Activated naive CD8-positive, alpha-beta T cell (primary cell): Measurements from ENCODE around the gene HSPBP1.

Experiments
- H3K27ac Mint-ChIP-seq: one replicate; pipeline ENCODE4 v1.8.0; 2021; ENCODE audit warnings: mixed read lengths
- H3K27me3 Mint-ChIP-seq: one replicate; pipeline ENCODE4 v1.8.0; 2021; ENCODE audit warnings: mixed read lengths
- H3K36me3 Mint-ChIP-seq: one replicate; pipeline ENCODE4 v1.8.0; 2021; ENCODE audit warnings: mixed read lengths
- H3K4me1 Mint-ChIP-seq: one replicate; pipeline ENCODE4 v1.8.0; 2021; ENCODE audit warnings: low read depth, mixed read lengths
- H3K4me3 Mint-ChIP-seq: one replicate; pipeline ENCODE4 v1.8.0; 2021; ENCODE audit warnings: mild to moderate bottlenecking, mixed read lengths
- H3K9me3 Mint-ChIP-seq: one replicate; pipeline ENCODE4 v1.8.0; 2021; ENCODE audit warnings: low read depth, mixed read lengths

The HSPBP1 gene

DNA sequence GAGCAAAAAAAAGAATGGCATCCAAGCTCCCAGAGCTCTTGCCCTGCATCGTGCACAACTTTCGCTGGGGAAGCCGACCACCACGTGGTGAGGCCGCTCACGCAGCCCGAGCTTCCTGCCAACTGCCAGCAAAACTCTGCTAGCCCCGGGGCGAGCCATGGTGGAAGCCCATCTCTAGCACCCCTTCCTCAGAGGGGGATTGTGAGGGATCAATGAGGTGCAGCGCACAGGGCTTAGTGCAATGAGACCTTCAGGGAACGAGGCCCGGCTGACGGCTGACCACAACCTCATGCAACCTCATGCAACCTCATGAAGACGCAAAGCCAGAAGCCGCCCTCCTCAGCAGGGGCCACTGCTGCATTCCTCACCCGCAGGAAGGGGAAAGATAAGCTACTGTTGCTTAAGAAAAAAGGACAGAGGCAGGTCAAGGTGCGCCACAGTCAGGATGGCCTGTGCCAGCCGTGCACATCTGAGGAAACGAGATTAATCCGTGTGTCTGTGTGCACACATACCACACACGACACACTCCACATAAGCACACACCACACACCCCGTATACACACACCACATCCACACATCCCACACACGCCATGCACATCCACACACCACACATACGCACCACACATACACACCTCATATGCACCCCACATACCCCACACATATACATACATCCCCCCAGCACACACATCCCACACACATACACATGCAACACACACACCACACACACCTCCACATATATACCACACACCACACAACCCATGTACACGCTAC lies 9.6 kb downstream of the HSPBP1 start:
- Mint-ChIP-seq H3K27ac (no peak overlapping the region), H3K36me3 (peaks cover 12% of the 10 kb centered on the region), H3K4me1 (no peaks in the 10 kb centered on the region), H3K9me3 (no peaks in the 10 kb centered on the region), H3K27me3 (no peaks in the 10 kb centered on the region), H3K4me3 (no peak overlapping the region)

DNA sequence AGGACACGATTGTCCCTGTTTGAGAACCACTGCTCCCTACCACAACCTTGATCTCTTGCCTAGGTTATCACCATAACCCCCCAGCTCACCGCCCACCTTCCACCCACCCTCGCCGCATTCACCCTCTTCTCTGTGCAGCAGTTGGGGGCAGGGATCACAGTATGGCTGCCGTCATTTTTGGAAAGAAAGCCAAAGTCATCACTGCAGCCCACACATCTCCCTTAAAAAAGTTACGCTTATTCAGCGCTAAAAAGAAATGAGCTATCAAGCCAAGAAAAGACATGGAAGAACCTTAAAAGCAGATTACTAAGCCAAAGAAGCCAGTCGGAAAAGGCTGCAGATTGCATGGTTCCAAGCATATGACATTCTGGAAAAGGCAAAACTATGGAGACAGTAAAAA lies 10.6 kb downstream of the HSPBP1 start:
- Mint-ChIP-seq H3K27ac (no peak overlapping the region), H3K4me1 (no peaks in the 10 kb centered on the region), H3K27me3 (no peaks in the 10 kb centered on the region), H3K4me3 (no peak overlapping the region), H3K9me3 (no peaks in the 10 kb centered on the region), H3K36me3 (peaks cover 10% of the 10 kb centered on the region)

DNA sequence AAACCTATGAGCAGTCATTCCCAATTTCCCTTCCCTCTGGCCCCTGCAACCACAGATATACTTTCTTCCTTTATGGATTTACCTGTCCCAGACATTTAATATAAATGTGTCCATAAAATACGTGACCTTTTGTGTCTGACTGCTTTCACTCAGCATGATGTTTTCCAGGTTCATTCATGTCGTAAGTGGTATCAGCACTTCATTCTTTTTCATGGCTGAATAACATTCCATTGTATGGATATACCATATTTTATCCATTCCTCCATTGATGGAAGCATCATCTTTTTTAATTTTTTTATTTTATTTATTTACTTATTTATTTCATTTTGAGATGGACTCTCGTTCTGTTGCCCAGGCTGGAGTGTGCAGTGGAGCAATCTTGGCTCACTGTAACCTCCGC lies 13.1 kb downstream of the HSPBP1 start:
- no peak overlapping the region for H3K4me3 Mint-ChIP-seq
- no peak overlapping the region for H3K27ac Mint-ChIP-seq

DNA sequence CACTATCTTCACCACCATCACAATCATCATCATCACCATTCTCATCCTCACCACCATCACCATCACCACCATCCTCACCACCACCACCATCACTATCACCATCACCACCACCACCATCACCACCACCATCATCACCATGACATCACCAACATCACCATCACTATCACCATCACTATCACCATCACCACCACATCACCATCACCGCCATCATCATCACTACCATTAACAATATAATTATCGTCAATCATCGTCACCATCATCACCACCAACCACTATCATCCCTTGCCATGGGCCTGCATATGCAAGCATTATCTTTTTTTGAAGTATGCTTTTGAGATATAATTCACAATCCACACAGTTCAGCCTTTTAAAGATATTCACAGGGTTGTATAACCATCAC lies 13.5 kb downstream of the HSPBP1 start:
- no peaks in the 10 kb centered on the region for H3K4me1 Mint-ChIP-seq
- H3K27ac Mint-ChIP-seq: no peak overlapping the region
- no peaks in the 10 kb centered on the region for H3K27me3 Mint-ChIP-seq
- no peak overlapping the region for H3K4me3 Mint-ChIP-seq
- peaks cover 7% of the 10 kb centered on the region for H3K36me3 Mint-ChIP-seq
- H3K9me3 Mint-ChIP-seq: no peaks in the 10 kb centered on the region

More for the DNA sequence above, 13.1 kb downstream of the HSPBP1 start:
- Mint-ChIP-seq H3K27me3 (no peaks in the 10 kb centered on the region), H3K9me3 (no peaks in the 10 kb centered on the region), H3K4me1 (no peaks in the 10 kb centered on the region), H3K36me3 (peaks cover 9% of the 10 kb centered on the region)

DNA sequence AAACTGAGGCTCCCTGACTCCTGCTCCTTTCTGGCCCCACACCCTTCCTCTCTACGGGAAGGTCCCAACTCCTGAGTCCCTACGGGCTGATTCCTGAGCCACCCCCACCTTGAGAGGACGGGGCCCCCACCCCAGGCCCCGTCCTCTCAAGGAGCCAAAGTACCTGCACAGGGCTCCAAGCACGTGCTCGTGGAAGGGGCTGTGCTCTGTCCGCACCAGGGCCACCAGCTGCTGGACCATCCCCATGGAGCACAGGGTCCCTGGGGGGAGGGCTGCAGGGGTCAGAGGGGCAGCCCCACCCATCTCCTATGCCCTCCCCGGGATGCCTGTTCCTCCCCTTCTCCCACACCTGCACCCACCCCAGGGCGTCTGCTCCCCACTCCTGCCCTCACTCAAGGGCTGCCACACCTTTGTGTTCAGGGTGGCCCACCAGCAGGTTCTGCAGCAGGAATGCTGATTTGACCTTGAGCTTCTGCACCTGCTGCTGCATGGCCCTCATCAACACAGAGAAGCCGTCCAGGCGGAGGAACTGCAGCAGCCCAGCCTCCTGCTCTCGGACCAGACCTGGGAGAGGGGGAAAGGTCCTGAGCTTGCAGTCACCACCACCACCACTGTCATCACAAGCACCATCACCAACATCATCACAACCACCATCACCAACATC lies 14.1 kb downstream of the HSPBP1 start:
- no peaks in the 10 kb centered on the region for H3K9me3 Mint-ChIP-seq
- no peak overlapping the region for H3K27ac Mint-ChIP-seq
- H3K27me3 Mint-ChIP-seq: no peaks in the 10 kb centered on the region
- H3K4me3 Mint-ChIP-seq: no peak overlapping the region
- no peaks in the 10 kb centered on the region for H3K4me1 Mint-ChIP-seq
- H3K36me3 Mint-ChIP-seq: peaks cover 6% of the 10 kb centered on the region

DNA sequence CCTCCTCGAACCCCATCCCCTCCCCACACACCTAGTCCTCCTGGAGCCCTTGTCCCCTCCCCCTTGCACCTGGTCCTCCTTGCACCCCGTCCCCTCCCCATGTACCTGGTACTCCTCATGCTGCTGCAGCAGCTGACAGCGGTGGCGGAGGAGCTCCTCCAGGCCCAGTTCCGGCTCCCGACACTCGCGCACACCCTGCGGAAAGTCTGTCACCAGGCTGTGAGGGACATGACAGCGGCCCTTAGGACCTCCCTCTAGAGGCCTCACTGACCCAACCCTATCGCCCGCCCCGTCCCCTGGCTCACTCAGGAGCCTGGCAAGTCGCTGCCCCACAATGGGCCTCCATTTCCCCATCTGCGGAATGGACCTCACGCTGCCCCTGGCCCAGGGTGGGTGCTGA lies 14.7 kb downstream of the HSPBP1 start:
- H3K4me1 Mint-ChIP-seq: peaks cover 3% of the 10 kb centered on the region
- no peaks in the 10 kb centered on the region for H3K27me3 Mint-ChIP-seq
- no peaks in the 10 kb centered on the region for H3K9me3 Mint-ChIP-seq
- no peak overlapping the region for H3K27ac Mint-ChIP-seq
- peaks cover 6% of the 10 kb centered on the region for H3K36me3 Mint-ChIP-seq
- H3K4me3 Mint-ChIP-seq: no peak overlapping the region

DNA sequence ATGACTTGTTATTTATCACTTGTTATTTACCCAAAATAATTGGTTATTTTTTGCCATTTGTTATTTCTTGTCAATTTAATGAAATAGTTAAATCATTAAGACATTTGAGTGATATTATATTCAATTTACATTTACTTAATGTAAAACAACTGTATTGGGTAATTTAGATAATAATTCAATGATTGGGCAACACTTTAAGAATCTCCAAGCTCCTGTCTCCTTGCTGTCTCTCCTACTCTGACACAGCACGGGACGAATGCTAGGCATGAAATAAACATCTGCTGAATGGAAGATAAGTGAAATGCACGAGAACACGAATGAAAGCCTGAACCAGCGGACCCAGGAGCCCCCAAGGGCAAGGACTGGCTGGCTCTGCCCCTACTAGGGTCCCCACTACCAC lies 15.4 kb downstream of the HSPBP1 start:
- Mint-ChIP-seq H3K4me3 (no peak overlapping the region), H3K4me1 (peaks cover 6% of the 10 kb centered on the region), H3K9me3 (no peaks in the 10 kb centered on the region), H3K36me3 (peaks cover 6% of the 10 kb centered on the region), H3K27ac (no peak overlapping the region), H3K27me3 (no peaks in the 10 kb centered on the region)

DNA sequence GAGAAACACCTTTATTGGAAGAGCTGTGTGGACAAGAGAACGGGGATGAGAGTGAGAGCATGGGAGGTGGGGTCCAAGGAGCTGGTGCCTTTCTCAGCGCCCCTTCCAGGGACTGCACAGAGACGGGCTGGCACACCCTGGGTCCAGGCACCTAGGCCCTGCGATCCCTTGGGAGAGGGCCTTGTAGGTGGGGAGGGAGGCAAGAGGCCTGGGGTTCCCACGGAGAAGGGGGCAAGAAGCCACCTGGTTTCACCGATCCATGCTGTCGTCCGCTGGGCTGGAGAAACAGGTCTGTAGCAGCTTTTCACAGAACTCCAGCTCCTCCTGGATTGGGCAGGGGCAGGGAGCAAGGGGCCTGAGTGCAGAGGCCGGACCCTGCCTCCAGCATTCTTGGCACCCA lies 17.6 kb downstream of the HSPBP1 start:
- Mint-ChIP-seq H3K36me3 (peaks cover 3% of the 10 kb centered on the region), H3K27me3 (no peaks in the 10 kb centered on the region), H3K27ac (no peak overlapping the region), H3K4me3 (no peak overlapping the region), H3K4me1 (peaks cover 10% of the 10 kb centered on the region), H3K9me3 (no peaks in the 10 kb centered on the region)

DNA sequence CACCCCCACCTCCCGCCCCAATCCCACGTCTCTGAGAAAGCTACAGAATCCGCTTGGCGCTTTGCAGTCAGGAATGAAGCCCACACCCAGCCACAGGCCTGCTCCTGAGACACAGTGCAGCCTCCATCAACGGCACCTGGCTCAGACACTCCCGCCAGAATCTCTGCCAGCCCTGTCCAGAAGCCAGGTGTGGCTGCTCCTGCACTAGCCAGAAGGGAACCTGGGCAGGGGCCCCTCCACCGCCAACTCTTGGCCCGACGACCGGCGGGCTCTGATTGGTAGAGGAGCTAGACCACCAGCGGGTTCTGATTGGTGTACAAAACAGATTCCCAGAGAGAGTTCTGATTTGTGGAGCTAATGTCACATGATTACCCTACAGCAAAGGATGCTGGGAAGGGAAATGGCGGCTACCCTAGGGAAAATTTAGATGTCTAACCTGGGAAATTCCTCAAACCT lies 18.2 kb downstream of the HSPBP1 start:
- peaks cover 15% of the 10 kb centered on the region for H3K4me1 Mint-ChIP-seq
- no peak overlapping the region for H3K27ac Mint-ChIP-seq

DNA sequence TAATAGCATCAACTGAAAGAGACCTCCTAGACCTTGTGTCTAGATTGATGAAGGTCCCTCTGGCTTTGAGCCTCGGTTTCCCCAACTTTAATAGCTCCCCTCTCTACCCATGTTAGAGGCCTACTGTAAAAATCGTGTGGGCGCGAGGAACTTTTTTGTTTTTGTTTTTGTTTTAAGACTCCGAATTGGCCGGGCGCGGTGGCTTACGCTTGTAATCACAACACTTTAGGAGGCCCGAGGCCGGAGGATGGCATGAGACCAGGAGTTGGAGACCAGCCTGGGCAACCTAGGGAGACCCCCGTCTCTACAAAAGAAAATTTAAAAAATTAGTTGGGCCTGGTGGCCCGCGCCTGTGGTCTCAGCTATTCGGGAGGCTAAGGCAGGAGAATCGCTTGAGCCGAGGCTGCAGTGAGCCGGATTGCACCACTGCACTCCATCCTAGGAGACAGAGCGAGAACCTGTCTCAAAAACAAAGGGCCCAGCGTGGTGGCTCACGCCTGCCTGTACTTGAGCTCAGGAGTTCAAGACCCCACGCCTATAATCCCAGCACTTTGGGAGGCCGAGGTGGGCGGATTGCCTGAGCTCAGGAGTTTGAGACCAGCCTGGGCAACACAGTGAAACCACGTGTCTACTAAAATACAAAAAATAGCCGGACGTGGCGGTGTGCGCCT lies 20.2 kb downstream of the HSPBP1 start:
- H3K36me3 Mint-ChIP-seq: peaks cover 16% of the 10 kb centered on the region
- peak overlapping the region; percentile 97 for H3K27ac Mint-ChIP-seq
- H3K27me3 Mint-ChIP-seq: no peaks in the 10 kb centered on the region
- H3K4me3 Mint-ChIP-seq: peak overlapping the region; percentile 91
- peaks cover 31% of the 10 kb centered on the region for H3K4me1 Mint-ChIP-seq
- no peaks in the 10 kb centered on the region for H3K9me3 Mint-ChIP-seq

More for the DNA sequence above, 18.2 kb downstream of the HSPBP1 start:
- Mint-ChIP-seq H3K27me3 (no peaks in the 10 kb centered on the region), H3K9me3 (no peaks in the 10 kb centered on the region), H3K4me3 (no peak overlapping the region), H3K36me3 (peaks cover 5% of the 10 kb centered on the region)

DNA sequence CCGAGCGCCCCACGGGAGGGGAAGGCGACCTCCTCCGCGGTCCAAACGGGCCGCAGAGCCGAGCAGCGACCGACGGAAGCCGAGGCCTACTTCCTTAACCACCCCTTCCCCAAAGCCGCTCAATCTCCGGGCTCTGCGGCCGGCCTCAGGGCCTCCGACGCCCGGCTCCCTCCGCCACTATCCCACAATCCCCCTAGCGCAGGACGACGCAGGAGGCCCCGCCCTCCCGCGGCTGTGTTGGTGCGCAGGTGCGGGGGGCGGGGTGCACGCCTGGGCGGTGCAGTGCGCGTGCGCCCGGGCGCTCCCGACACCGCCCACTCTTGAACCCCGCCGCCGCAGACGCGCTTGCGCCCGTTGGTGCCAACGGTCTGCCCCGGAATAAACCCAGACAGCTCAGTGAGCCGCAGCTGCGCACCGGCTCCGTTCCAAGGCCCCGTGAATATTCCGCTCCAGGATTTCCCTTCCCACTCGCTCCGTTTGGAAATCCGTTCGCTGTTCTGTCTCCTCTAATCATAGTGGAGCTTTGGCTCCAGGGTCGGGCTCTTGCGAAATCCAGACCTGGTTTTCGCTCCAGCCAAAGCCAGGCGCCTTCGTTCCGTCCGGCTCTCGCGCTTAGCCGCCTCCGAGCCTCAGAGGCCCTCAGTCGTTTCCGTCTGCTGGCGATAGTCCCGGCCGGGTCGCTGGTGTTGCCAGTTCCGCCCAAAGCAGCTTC lies 20.9 kb downstream of the HSPBP1 start, which contains the start of gene PPP6R1:
TSS of gene PPP6R1 (minus strand) at position 190 of the 712 bp plus-strand sequence. CDS start 11,914 bp downstream, outside the sequence.
- H3K9me3 Mint-ChIP-seq: no peaks in the 10 kb centered on the region
- peaks cover 35% of the 10 kb centered on the region for H3K4me1 Mint-ChIP-seq
- H3K36me3 Mint-ChIP-seq: peaks cover 16% of the 10 kb centered on the region
- H3K27ac Mint-ChIP-seq: peak within 1 kb of the TSS; percentile 98
- H3K4me3 Mint-ChIP-seq: peak within 1 kb of the TSS; percentile 97
- H3K27me3 Mint-ChIP-seq: no peaks in the 10 kb centered on the region

DNA sequence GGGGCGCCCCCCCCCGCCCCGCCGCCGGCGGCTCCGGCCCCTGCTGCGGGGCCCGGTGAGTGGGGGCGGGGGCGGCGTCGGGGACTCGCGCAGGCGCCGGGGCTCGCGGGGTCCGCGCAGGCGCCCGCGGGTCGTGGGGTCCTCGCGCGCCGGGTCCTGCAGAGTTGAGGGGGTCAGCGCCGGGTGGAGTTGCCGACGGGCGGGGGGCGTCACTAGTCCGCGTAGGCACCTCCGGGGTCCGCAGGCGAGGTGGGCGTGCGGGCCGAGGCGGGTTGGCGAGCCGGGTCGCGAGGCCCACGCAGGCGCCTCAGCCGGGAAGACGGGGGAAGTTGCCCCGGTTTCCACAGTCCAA lies 21.5 kb downstream of the HSPBP1 start:
- H3K4me3 Mint-ChIP-seq: peak overlapping the region; percentile 91
- no peaks in the 10 kb centered on the region for H3K9me3 Mint-ChIP-seq
- no peaks in the 10 kb centered on the region for H3K27me3 Mint-ChIP-seq
- peak overlapping the region; percentile 54 for H3K27ac Mint-ChIP-seq
- peaks cover 16% of the 10 kb centered on the region for H3K36me3 Mint-ChIP-seq
- H3K4me1 Mint-ChIP-seq: peaks cover 40% of the 10 kb centered on the region

DNA sequence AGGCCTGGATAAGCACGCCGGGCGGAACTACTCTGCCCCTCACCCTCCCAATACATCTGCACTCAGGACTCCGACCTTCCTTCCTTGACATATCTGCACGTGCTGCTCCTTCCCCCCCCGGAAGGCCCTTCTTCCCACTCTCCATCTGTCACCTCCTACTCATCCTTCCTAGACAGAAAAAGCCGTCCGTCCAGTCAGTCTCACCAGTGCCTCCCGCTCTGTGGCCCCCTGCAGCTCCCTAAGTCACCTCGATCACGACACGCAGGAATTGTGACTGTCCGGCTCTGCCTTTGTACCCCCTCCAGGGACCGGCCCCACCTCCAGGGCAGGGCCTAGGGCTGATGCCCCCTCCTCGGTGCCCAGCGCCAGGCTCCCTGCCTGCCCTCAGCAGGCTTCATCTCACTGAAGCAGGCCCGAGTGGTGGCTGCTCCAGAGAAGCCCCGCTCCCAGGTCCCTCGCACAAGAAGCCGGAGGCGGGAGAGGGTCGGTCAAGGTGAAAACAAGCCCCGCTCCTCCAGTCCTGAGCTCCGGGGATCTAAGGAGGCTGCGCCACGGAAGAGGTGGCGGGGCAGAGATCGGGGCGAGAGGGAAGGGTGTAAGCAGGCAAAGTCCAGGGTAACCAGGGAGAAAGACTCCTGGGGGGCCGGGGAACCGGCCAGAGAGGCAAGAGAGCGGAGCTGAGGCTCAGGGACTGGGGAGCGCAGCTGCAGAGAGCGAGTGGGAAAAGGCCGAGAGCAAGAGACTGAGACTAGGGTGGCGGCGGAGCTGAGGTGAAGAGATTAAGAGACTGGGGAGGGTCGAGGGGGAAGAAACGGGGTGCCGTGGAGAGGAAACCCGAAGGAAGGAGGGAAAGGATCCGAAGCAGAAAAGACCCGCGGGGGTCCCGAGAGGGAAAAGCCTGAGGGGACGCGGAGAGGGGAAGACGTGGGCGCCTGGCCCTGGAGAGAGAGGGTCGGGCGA lies 22.2 kb downstream of the HSPBP1 start:
- peak overlapping the region; percentile 98 for H3K27ac Mint-ChIP-seq
- H3K4me3 Mint-ChIP-seq: peak overlapping the region; percentile 97
- peaks cover 46% of the 10 kb centered on the region for H3K4me1 Mint-ChIP-seq
- H3K9me3 Mint-ChIP-seq: no peaks in the 10 kb centered on the region
- no peaks in the 10 kb centered on the region for H3K27me3 Mint-ChIP-seq
- H3K36me3 Mint-ChIP-seq: peaks cover 13% of the 10 kb centered on the region
